HepG2 (cell line): ENCODE data around the gene INF2.
A peak's percentile ranks its signal among the peaks of the same experiment; 100 is the strongest.

Source experiments
- AKAP8 ChIP-seq: sonication (generic); formaldehyde crosslinking; IDR thresholded peaks from 2 replicates; pipeline ENCODE4 v1.5.1; 2020; ENCODE audit warnings: mild to moderate bottlenecking, missing genetic modification reagents
- NR2F1 ChIP-seq, 2 experiments: fragments of 450-650 bp in 1 of 2; formaldehyde crosslinking in 1 of 2; IDR thresholded peaks; 2 replicates each; pipeline versions ENCODE4 v1.5.0 to v1.6.1; 2016 to 2020; ENCODE audit warnings: mild to moderate bottlenecking in 1 of 2, missing compliant biosample characterization in 1 of 2, missing genetic modification reagents in 1 of 2, moderate library complexity in 1 of 2
- POLR2A ChIP-seq, 2 experiments: IDR thresholded peaks; 2 replicates each; pipeline ENCODE4 v1.6.1; 2011; ENCODE audit warnings: low read depth in 2 of 2, low read length in 2 of 2, mild to moderate bottlenecking in 1 of 2, moderate library complexity in 1 of 2; ENCODE audit not compliant: insufficient read depth in 1 of 2
- POLR2AphosphoS5 ChIP-seq: IDR thresholded peaks from 2 replicates; pipeline ENCODE4 v1.6.1; 2012; ENCODE audit warnings: low read depth, low read length
- STAG1 ChIP-seq: sonication (generic); formaldehyde crosslinking; IDR thresholded peaks from 2 replicates; pipeline ENCODE4 v1.4.0; 2020; ENCODE audit warnings: missing genetic modification reagents
- ZNF451 ChIP-seq: sonication (generic); formaldehyde crosslinking; IDR thresholded peaks from 2 replicates; pipeline ENCODE4 v1.5.0; 2020; ENCODE audit warnings: mild to moderate bottlenecking, missing genetic modification reagents
- ZNF737 ChIP-seq: sonication (generic); formaldehyde crosslinking; IDR thresholded peaks from 2 replicates; pipeline ENCODE4 v1.5.0; 2020; ENCODE audit warnings: missing genetic modification reagents, mild to moderate bottlenecking, borderline replicate concordance
- TF ChIP-seq, protein P1 (sequence below): sonication (generic); formaldehyde crosslinking; IDR thresholded peaks from 2 replicates; pipeline ENCODE4 v1.8.1; 2023; ENCODE audit warnings: mild to moderate bottlenecking, moderate library complexity, missing genetic modification reagents
- TF ChIP-seq, protein P2 (sequence below): sonication (generic); formaldehyde crosslinking; IDR thresholded peaks from 2 replicates; pipeline ENCODE4 v1.5.0; 2020; ENCODE audit warnings: mild to moderate bottlenecking, missing genetic modification reagents, moderate library complexity
- TF ChIP-seq, protein P3 (sequence below): IDR thresholded peaks from 2 replicates; pipeline ENCODE4 v1.6.1; 2012; ENCODE audit warnings: low read depth, low read length, improper control_type of control experiment

DNA sequence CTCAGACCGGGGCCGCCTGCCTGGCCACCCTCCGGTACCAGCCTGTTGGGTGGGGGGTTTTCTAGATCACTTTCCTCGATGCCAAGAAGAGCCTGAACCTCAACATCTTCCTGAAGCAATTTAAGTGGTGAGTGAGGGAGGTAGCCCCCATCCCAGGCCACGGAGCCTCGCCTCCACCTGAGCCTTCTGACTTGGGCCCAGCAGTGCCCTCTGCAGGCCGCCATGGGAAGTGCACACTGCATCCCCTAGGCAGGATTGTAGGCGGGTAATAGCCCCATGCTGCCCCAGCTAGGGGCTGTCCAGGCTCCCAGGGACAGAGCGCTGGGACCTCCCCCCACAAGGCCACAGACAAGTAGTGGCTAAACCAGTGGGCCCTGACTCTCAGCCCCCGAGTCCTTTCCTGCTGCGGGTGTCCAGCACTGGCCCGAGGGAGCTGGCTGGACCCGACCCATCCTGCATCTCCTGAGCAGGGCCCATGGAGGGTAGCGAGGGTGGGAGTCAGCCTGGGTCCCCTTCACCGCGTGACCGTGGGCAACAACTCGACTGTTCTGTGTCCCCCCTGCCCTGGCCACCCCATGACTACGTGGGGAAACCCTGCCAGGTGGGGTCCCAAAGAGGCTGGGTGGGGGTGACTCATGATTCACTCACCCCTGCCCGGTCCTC, 19.3 kb downstream of the INF2 start:
- TF ChIP-seq, protein P1, sequence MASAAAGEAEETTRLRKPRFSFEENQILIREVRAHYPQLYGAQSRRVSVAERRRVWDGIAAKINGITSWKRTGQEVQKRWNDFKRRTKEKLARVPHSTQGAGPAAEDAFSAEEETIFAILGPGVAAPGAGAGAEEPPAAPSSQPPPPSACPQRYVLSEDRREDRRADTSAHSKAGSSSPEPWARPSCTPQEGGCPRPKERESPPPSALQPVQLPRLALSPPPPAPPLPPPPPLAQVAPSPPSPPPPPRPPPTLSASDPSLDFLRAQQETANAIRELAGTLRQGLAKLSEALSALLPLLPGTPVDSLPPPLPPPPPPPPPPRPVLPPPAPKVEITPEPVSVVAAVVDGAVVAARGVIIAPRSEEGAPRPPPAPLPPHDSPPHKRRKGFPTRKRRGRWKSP (CRISPR knock-in tag) = no peak
- no peak; the same call in 1 of the 2 replicates for TF ChIP-seq POLR2AphosphoS5
- no peak for TF ChIP-seq NR2F1 (CRISPR knock-in tag; IDR thresholded peaks at IDR 0.05)
- TF ChIP-seq POLR2A (IDR thresholded peaks at IDR 0.05; ENCODE audit: insufficient read depth in 1 of 2, low read depth in 2 of 2, low read length in 2 of 2) = no peak
- no peak for TF ChIP-seq ZNF451
- TF ChIP-seq, protein P2, sequence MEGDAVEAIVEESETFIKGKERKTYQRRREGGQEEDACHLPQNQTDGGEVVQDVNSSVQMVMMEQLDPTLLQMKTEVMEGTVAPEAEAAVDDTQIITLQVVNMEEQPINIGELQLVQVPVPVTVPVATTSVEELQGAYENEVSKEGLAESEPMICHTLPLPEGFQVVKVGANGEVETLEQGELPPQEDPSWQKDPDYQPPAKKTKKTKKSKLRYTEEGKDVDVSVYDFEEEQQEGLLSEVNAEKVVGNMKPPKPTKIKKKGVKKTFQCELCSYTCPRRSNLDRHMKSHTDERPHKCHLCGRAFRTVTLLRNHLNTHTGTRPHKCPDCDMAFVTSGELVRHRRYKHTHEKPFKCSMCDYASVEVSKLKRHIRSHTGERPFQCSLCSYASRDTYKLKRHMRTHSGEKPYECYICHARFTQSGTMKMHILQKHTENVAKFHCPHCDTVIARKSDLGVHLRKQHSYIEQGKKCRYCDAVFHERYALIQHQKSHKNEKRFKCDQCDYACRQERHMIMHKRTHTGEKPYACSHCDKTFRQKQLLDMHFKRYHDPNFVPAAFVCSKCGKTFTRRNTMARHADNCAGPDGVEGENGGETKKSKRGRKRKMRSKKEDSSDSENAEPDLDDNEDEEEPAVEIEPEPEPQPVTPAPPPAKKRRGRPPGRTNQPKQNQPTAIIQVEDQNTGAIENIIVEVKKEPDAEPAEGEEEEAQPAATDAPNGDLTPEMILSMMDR (CRISPR knock-in tag) = peak; percentile 97
- no peak for TF ChIP-seq AKAP8 (CRISPR knock-in tag)
- TF ChIP-seq ZNF737 (CRISPR knock-in tag) = no peak
- TF ChIP-seq STAG1 (CRISPR knock-in tag) = peak; percentile 86
- TF ChIP-seq, protein P3, sequence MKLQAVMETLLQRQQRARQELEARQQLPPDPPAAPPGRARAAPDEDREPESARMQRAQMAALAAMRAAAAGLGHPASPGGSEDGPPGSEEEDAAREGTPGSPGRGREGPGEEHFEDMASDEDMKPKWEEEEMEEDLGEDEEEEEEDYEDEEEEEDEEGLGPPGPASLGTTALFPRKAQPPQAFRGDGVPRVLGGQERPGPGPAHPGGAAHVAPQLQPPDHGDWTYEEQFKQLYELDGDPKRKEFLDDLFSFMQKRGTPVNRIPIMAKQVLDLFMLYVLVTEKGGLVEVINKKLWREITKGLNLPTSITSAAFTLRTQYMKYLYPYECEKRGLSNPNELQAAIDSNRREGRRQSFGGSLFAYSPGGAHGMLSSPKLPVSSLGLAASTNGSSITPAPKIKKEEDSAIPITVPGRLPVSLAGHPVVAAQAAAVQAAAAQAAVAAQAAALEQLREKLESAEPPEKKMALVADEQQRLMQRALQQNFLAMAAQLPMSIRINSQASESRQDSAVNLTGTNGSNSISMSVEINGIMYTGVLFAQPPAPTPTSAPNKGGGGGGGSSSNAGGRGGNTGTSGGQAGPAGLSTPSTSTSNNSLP = no peak
